H9 (cell line): ENCODE measurements around the gene CLCN3. TPM values are rescaled to one million over a fixed set of nuclear protein-coding genes. Genes with fewer than 3 reads are reported as not detected.
A peak's percentile ranks its signal among the peaks of the same experiment; 100 is the strongest.

Source experiments
- DNase-seq: peaks from one replicate; pipeline ENCODE4 v3.0.0-alpha.2; 2017
- H2AFZ ChIP-seq: one replicate; pipeline ENCODE4 v1.6.1; 2013; ENCODE audit warnings: mild to moderate bottlenecking, low read length, control low read depth, moderate library complexity
- H2AK5ac ChIP-seq: 2 replicates; pipeline ENCODE4 v1.6.1; 2013; ENCODE audit warnings: low read length, control low read depth, mixed read lengths; ENCODE audit not compliant: insufficient read length
- H2BK120ac ChIP-seq: one replicate; pipeline ENCODE4 v1.6.1; 2013; ENCODE audit warnings: low read depth, mild to moderate bottlenecking, low read length, control low read depth, inconsistent platforms; ENCODE audit not compliant: poor library complexity, severe bottlenecking
- H2BK12ac ChIP-seq: 2 replicates; pipeline ENCODE4 v1.6.1; 2013; ENCODE audit warnings: low read length, control low read depth, mixed read lengths, low read depth; ENCODE audit not compliant: insufficient read length
- H2BK15ac ChIP-seq: 2 replicates; pipeline ENCODE4 v1.6.1; 2013; ENCODE audit warnings: low read depth, low read length, control low read depth
- H2BK20ac ChIP-seq: one replicate; pipeline ENCODE4 v1.6.1; 2013; ENCODE audit warnings: low read depth, mild to moderate bottlenecking, low read length, control low read depth, inconsistent platforms; ENCODE audit not compliant: poor library complexity, severe bottlenecking
- H2BK5ac ChIP-seq: 2 replicates; pipeline ENCODE4 v1.6.1; 2013; ENCODE audit warnings: low read length, control low read depth, mixed read lengths; ENCODE audit not compliant: insufficient read length
- H3K14ac ChIP-seq: 2 replicates; pipeline ENCODE4 v1.6.1; 2013; ENCODE audit warnings: low read length, control low read depth; ENCODE audit not compliant: insufficient read depth
- H3K18ac ChIP-seq: 2 replicates; pipeline ENCODE4 v1.6.1; 2013; ENCODE audit warnings: low read depth, mild to moderate bottlenecking, mixed read lengths, low read length, control low read depth; ENCODE audit not compliant: insufficient read length
- H3K23ac ChIP-seq: 2 replicates; pipeline ENCODE4 v1.6.1; 2013; ENCODE audit warnings: low read length, control low read depth, mixed read lengths, low read depth; ENCODE audit not compliant: insufficient read length
- H3K23me2 ChIP-seq: 2 replicates; pipeline ENCODE4 v1.6.1; 2013; ENCODE audit warnings: low read depth, mild to moderate bottlenecking, mixed read lengths, low read length, control low read depth; ENCODE audit not compliant: insufficient read length, poor library complexity, severe bottlenecking
- H3K27ac ChIP-seq: 2 replicates; pipeline ENCODE4 v1.5.1; 2013; ENCODE audit warnings: low read length, control low read depth, mixed read lengths, low read depth; ENCODE audit not compliant: insufficient read length
- H3K27me3 ChIP-seq: 2 replicates; pipeline ENCODE4 v1.6.1; 2013; ENCODE audit warnings: low read length, control low read depth, inconsistent platforms; ENCODE audit not compliant: insufficient read depth
- H3K4ac ChIP-seq: 2 replicates; pipeline ENCODE4 v1.6.1; 2013; ENCODE audit warnings: low read depth, mild to moderate bottlenecking, control low read depth, inconsistent platforms, low read length, moderate library complexity
- H3K4me1 ChIP-seq: 2 replicates; pipeline ENCODE4 v1.6.1; 2013; ENCODE audit warnings: low read length, control low read depth, inconsistent platforms; ENCODE audit not compliant: insufficient read depth
- H3K4me2 ChIP-seq: 2 replicates; pipeline ENCODE4 v1.6.1; 2013; ENCODE audit warnings: low read length, control low read depth, mixed read lengths; ENCODE audit not compliant: insufficient read length, insufficient read depth
- H3K56ac ChIP-seq: 2 replicates; pipeline ENCODE4 v1.6.1; 2013; ENCODE audit warnings: low read depth, mild to moderate bottlenecking, mixed read lengths, low read length, control low read depth; ENCODE audit not compliant: insufficient read length
- H3K79me1 ChIP-seq: 2 replicates; pipeline ENCODE4 v1.6.1; 2013; ENCODE audit warnings: low read depth, mild to moderate bottlenecking, moderate library complexity, low read length, control low read depth, inconsistent platforms; ENCODE audit not compliant: insufficient read depth, poor library complexity, severe bottlenecking
- H3K79me2 ChIP-seq: 2 replicates; pipeline ENCODE4 v1.6.1; 2013; ENCODE audit warnings: low read length, control low read depth, inconsistent platforms; ENCODE audit not compliant: insufficient read depth
- H3K9ac ChIP-seq: 2 replicates; pipeline ENCODE4 v1.6.1; 2013; ENCODE audit warnings: low read length, control low read depth, mixed read lengths; ENCODE audit not compliant: insufficient read length; ENCODE audit errors: extremely low read depth
- H3K9me3 ChIP-seq: one replicate; pipeline ENCODE4 v1.6.1; 2013; ENCODE audit warnings: low read depth, low read length, inconsistent platforms; ENCODE audit not compliant: control insufficient read depth
- H3T11ph ChIP-seq: one replicate; pipeline ENCODE4 v1.6.1; 2013; ENCODE audit warnings: mild to moderate bottlenecking, low read length, control low read depth, inconsistent platforms
- H4K20me1 ChIP-seq: one replicate; pipeline ENCODE4 v1.6.1; 2013; ENCODE audit not compliant: control insufficient read depth, insufficient read length, insufficient read depth
- H4K5ac ChIP-seq: 2 replicates; pipeline ENCODE4 v1.6.1; 2013; ENCODE audit warnings: low read depth, mild to moderate bottlenecking, mixed read lengths, low read length, control low read depth; ENCODE audit not compliant: insufficient read length
- H4K8ac ChIP-seq: replicated peaks from 2 replicates; pipeline ENCODE4 v1.6.1; 2013; ENCODE audit warnings: low read length, control low read depth, mixed read lengths, low read depth; ENCODE audit not compliant: insufficient read length
- H4K91ac ChIP-seq: 2 replicates; pipeline ENCODE4 v1.6.1; 2013; ENCODE audit warnings: low read depth, mild to moderate bottlenecking, moderate library complexity, mixed read lengths, low read length, control low read depth; ENCODE audit not compliant: insufficient read length
- H3K27ac Mint-ChIP-seq, 3 experiments: 2 replicates in 2 of 3; 3 replicates in 1 of 3; pipeline ENCODE4 v1.8.0; 2020 to 2021; ENCODE audit warnings: mixed read lengths in 3 of 3, mild to moderate bottlenecking in 1 of 3, moderate library complexity in 1 of 3
- H3K27me3 Mint-ChIP-seq: 2 replicates; pipeline ENCODE4 v1.8.0; 2021; ENCODE audit warnings: low read depth, mild to moderate bottlenecking, moderate library complexity, mixed read lengths
- H3K36me3 Mint-ChIP-seq, 3 experiments: 2 replicates in 2 of 3; 3 replicates in 1 of 3; pipeline ENCODE4 v1.8.0; 2020 to 2021; ENCODE audit warnings: low read depth in 3 of 3, mixed read lengths in 3 of 3; ENCODE audit not compliant: insufficient read depth in 1 of 3
- H3K4me1 Mint-ChIP-seq, 2 experiments: 2 replicates each; pipeline ENCODE4 v1.8.0; 2020; ENCODE audit warnings: mixed read lengths in 2 of 2
- H3K4me3 Mint-ChIP-seq, 2 experiments: 2 replicates in 1 of 2; 3 replicates in 1 of 2; pipeline ENCODE4 v1.8.0; 2020 to 2021; ENCODE audit warnings: mild to moderate bottlenecking in 2 of 2, mixed read lengths in 2 of 2, moderate library complexity in 1 of 2
- H3K9me3 Mint-ChIP-seq, 2 experiments: 2 replicates in 1 of 2; 3 replicates in 1 of 2; pipeline ENCODE4 v1.8.0; 2020; ENCODE audit warnings: mild to moderate bottlenecking in 2 of 2, mixed read lengths in 2 of 2, moderate library complexity in 1 of 2
- WGBS: extraction: QIAGEN DNeasy Blood & Tissue Kit; methylation state at CpG from one replicate; pipeline ENCODE4 v1.1.7; 2013; ENCODE audit warnings: missing lambda C conversion rate, low lambda C conversion rate, mixed read lengths; ENCODE audit not compliant: insufficient read length; ENCODE audit errors: extremely low coverage; 5-methylcytosine and 5-hydroxymethylcytosine counted together
- total RNA-seq: library from RNA; stranded (reverse); gene quantifications from 2 replicates; pipeline ENCODE4 v1.2.1, GENCODE V29; 2021
- TF ChIP-seq, protein P1 (sequence below): fragments of 200-600 bp; sonication (generic); conservative IDR thresholded peaks from 3 replicates; pipeline ENCODE4 v1.8.0; 2021; ENCODE audit warnings: antibody characterized with exemption, mild to moderate bottlenecking

The CLCN3 gene
- total RNA-seq, 1 experiment from 2014 or later = 25.7 TPM

DNA sequence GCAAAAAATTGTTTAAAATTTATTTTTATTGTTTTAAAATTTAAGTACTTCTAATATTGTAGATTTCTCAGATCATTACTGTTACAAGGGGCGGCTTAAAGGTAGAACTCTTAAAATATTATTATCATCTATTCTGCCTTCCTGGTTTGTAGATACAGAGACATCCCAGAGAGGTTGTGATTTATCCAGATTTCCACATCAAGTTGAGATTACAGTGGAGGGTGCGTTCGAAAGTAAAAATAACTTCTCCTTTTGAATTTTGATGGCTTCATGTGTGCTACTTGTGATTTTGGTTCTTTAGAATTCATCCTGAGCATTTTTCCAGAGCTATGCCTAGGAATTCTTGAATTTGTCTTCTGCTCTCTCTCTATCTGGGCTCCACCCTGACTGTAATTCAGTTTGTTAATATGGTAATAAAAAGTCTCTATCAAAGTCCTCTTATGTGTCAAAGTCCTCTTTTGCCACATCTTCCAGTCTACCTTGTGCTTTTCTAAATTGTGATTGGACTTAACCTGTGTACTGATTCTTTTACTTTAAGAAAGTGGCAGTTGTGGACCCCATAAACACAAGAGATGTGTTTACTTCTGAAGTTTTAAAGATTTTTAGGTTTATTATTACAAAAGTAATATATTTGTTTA is 37.2 kb downstream of the CLCN3 start:
- Mint-ChIP-seq H3K9me3 (no peaks in the 10 kb centered on the region), H3K4me1 (peaks cover 21 to 30% of the 10 kb centered on the region in 2 experiments), H3K36me3 (peaks cover 0 to 11% (median 4%) of the 10 kb centered on the region in 3 experiments; a peak in 4 of 7 replicates), H3K27me3 (no peaks in the 10 kb centered on the region), H3K4me3 (no peak overlapping the region), H3K27ac (peak overlapping the region in 1 of 3 experiments; percentile 82; a peak in 2 of 7 replicates)
- H3K4me1 ChIP-seq = no peaks in the 10 kb centered on the region
- no peak overlapping the region for H4K8ac ChIP-seq
- H3K79me1 ChIP-seq = no peaks in the 10 kb centered on the region
- H3K56ac ChIP-seq = no peak overlapping the region
- no peaks in the 10 kb centered on the region for H4K20me1 ChIP-seq
- H2BK15ac ChIP-seq = no peak overlapping the region
- no peak overlapping the region for H4K91ac ChIP-seq
- H3K23ac ChIP-seq = no peak overlapping the region
- no peak overlapping the region for H2AK5ac ChIP-seq
- no peaks in the 10 kb centered on the region for H3K27me3 ChIP-seq
- H2BK20ac ChIP-seq = no peak overlapping the region
- no peak overlapping the region for H3K9ac ChIP-seq
- no peak overlapping the region for H2AFZ ChIP-seq
- H3K4me2 ChIP-seq = no peak overlapping the region
- H3K14ac ChIP-seq = no peak overlapping the region
- peaks cover 2% of the 10 kb centered on the region for H3K23me2 ChIP-seq
- no peak for DNase-seq
- H3K79me2 ChIP-seq = no peaks in the 10 kb centered on the region
- no peak overlapping the region for H3K27ac ChIP-seq
- no peak overlapping the region for H2BK12ac ChIP-seq
- TF ChIP-seq, protein P1, sequence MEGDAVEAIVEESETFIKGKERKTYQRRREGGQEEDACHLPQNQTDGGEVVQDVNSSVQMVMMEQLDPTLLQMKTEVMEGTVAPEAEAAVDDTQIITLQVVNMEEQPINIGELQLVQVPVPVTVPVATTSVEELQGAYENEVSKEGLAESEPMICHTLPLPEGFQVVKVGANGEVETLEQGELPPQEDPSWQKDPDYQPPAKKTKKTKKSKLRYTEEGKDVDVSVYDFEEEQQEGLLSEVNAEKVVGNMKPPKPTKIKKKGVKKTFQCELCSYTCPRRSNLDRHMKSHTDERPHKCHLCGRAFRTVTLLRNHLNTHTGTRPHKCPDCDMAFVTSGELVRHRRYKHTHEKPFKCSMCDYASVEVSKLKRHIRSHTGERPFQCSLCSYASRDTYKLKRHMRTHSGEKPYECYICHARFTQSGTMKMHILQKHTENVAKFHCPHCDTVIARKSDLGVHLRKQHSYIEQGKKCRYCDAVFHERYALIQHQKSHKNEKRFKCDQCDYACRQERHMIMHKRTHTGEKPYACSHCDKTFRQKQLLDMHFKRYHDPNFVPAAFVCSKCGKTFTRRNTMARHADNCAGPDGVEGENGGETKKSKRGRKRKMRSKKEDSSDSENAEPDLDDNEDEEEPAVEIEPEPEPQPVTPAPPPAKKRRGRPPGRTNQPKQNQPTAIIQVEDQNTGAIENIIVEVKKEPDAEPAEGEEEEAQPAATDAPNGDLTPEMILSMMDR = no peak
- H3K18ac ChIP-seq = no peak overlapping the region
- no peak overlapping the region for H4K5ac ChIP-seq
- H3K4ac ChIP-seq = no peak overlapping the region
- WGBS = no CpG with 5 or more reads among the region's 3 CpGs
- no peak overlapping the region for H3T11ph ChIP-seq
- H2BK5ac ChIP-seq = no peak overlapping the region
- H3K9me3 ChIP-seq = no peaks in the 10 kb centered on the region
- no peak overlapping the region for H2BK120ac ChIP-seq
